Left ventricle myocardium inferior (tissue), 1 donor: Measurements from ENCODE around the gene BSPRY. TPM values are rescaled to one million over a fixed set of nuclear protein-coding genes. Genes with fewer than 3 reads are reported as not detected.
"Not testable (repeated sequence)": the region's sequence is repeated elsewhere in the genome, so short reads cannot be mapped to it uniquely, and the experiment has no call there.

Source experiments
- DNase-seq: peaks from one replicate; pipeline ENCODE4 v3.0.0-alpha.2; 2020
- H3K27ac ChIP-seq: fragments of 200-600 bp; replicated peaks from 2 replicates; pipeline ENCODE4 v1.8.0; 2021
- H3K27me3 ChIP-seq: fragments of 200-600 bp; 2 replicates; pipeline ENCODE4 v1.8.0; 2021; ENCODE audit warnings: low read depth
- H3K36me3 ChIP-seq: fragments of 200-600 bp; 2 replicates; pipeline ENCODE4 v1.8.0; 2021
- H3K4me1 ChIP-seq: fragments of 200-600 bp; 2 replicates; pipeline ENCODE4 v1.8.0; 2021
- H3K4me3 ChIP-seq: fragments of 200-600 bp; 2 replicates; pipeline ENCODE4 v1.8.0; 2021; ENCODE audit warnings: mild to moderate bottlenecking, moderate library complexity
- H3K9me3 ChIP-seq: fragments of 200-600 bp; replicated peaks from 2 replicates; pipeline ENCODE4 v1.8.0; 2021
- intact Hi-C: fragments of 100-400 bp; cut with micrococcal nuclease; formaldehyde crosslinking; loops from one replicate; pipeline ENCODE4 v1.11.0; 2022
- total RNA-seq: library from RNA; stranded (reverse); fragmentation: NEBNext Ultra II Directional; extraction: Animal tissue kit (Norgen Biotek cat#: 25700); gene quantifications from one replicate; pipeline ENCODE4 v1.2.1, GENCODE V29; 2021
- TF ChIP-seq, protein P1 (sequence below): fragments of 200-600 bp; IDR thresholded peaks from 2 replicates; pipeline ENCODE4 v1.8.0; 2021; ENCODE audit warnings: antibody characterized with exemption, mild to moderate bottlenecking, borderline replicate concordance
- donor health status: DM: no; HTN: yes; CAD: no; lungs with severe emphysema.

The BSPRY gene
- total RNA-seq, 1 donor from 2014 or later = 0.25 TPM

DNA sequence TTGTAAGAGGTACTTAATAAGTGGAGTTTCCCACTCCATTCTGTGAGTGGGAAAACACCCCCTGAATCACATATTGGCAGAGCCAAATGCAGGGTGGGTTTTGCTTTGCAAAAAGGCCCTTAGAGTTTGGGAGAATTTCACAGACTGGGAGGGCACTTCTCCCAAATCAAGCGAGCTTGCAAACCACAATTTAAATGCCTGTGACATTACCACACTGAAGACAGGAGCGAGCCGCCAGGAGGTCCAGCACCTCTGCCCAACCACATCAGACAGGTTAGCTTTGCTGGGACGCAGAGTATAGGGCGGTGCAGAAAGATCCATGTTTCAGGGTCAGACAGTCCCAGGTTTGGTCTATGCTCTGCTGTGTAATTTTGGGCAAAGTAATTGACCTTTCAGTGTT lies 49.5 kb downstream of the BSPRY start:
- H3K4me1 ChIP-seq = peaks cover 52% of the 10 kb centered on the region
- peaks cover 9% of the 10 kb centered on the region for H3K36me3 ChIP-seq
- TF ChIP-seq, protein P1, sequence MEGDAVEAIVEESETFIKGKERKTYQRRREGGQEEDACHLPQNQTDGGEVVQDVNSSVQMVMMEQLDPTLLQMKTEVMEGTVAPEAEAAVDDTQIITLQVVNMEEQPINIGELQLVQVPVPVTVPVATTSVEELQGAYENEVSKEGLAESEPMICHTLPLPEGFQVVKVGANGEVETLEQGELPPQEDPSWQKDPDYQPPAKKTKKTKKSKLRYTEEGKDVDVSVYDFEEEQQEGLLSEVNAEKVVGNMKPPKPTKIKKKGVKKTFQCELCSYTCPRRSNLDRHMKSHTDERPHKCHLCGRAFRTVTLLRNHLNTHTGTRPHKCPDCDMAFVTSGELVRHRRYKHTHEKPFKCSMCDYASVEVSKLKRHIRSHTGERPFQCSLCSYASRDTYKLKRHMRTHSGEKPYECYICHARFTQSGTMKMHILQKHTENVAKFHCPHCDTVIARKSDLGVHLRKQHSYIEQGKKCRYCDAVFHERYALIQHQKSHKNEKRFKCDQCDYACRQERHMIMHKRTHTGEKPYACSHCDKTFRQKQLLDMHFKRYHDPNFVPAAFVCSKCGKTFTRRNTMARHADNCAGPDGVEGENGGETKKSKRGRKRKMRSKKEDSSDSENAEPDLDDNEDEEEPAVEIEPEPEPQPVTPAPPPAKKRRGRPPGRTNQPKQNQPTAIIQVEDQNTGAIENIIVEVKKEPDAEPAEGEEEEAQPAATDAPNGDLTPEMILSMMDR = no peak
- peak overlapping the region; percentile 90 for H3K4me3 ChIP-seq
- intact Hi-C loops = no loop called here
- peak overlapping the region; percentile 83 for H3K27ac ChIP-seq
- H3K27me3 ChIP-seq = no peaks in the 10 kb centered on the region
- no peak for DNase-seq
- H3K9me3 ChIP-seq = no peaks in the 10 kb centered on the region

DNA sequence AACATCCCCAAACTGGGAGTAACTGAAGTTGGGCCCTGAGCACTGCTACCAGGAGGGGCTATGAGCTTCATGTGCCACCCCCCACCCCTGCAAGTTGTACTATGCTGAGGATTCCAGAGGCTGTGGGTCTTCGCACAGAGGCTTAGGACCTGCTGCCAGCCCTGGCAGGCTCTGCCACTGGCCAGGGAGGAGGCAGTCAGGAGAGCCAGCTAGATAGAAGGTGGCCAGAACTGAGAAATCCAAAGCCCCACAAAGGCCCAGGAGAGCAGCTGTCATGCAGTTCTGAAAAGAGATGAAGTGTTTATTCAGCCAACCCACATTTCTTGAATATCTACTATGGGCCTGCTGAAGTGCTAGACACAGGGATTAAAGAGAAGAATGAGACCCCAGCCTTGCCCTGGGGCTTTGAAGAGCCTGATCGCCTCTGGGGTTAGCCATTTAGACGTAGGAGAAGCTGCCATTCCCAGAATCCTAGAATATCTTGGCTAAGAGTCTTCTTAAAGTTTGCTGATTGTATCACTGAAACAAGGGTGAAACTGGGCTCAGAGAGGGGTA lies 50.4 kb downstream of the BSPRY start:
- TF ChIP-seq, protein P1 = no peak
- DNase-seq = no peak
- Histone ChIP-seq H3K4me1 (peaks cover 53% of the 10 kb centered on the region), H3K36me3 (peaks cover 8% of the 10 kb centered on the region), H3K27ac (peak overlapping the region; percentile 83), H3K9me3 (no peaks in the 10 kb centered on the region), H3K4me3 (peak overlapping the region; percentile 90), H3K27me3 (no peaks in the 10 kb centered on the region)
- intact Hi-C loops = no loop called here

GRCh38 chr9:113401027-113401792 lies 51.9 kb downstream of the BSPRY start, which contains the start of gene ALAD:
Gene ALAD, minus strand, starts transcription at chr9:113401284. Its CDS starts 7,725 bp downstream, at chr9:113393559.
- H3K4me3 ChIP-seq = peak within 1 kb of the TSS; percentile 90

DNA sequence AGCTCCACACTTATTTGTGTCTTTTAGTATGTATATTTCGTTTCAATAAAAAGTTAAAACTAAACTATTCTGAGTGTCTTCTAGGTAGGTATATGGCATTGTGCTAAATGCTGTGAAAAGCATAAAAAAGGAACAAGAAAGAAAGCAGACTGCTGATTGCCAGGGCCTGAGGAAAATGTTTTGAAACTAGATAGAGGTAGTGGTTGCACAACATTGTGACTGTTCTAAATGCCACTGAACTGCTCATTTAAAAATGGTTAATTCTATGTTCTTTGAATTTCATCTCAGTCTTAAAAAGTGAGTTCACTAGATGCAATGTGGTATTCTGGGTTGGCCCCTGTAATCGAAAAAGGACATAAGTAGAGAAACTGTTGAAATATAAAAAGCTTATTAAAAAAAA lies 54.3 kb downstream of the BSPRY start:
- no peak overlapping the region for H3K27ac ChIP-seq
- DNase-seq = no peak
- peaks cover 15% of the 10 kb centered on the region for H3K36me3 ChIP-seq
- H3K27me3 ChIP-seq = no peaks in the 10 kb centered on the region
- no peak overlapping the region for H3K4me3 ChIP-seq
- TF ChIP-seq, protein P1 = no peak
- H3K4me1 ChIP-seq = peaks cover 48% of the 10 kb centered on the region
- intact Hi-C loops = no loop called here
- no peaks in the 10 kb centered on the region for H3K9me3 ChIP-seq

More at GRCh38 chr9:113401027-113401792, 51.9 kb downstream of the BSPRY start, which contains the start of gene ALAD:
- H3K27ac ChIP-seq = peak within 1 kb of the TSS; percentile 83
- H3K4me1 ChIP-seq = peaks cover 58% of the 10 kb centered on the region
- H3K36me3 ChIP-seq = no peaks in the 10 kb centered on the region
- TF ChIP-seq, protein P1 = peak; percentile 98
- intact Hi-C loops = no loop called here
- no peaks in the 10 kb centered on the region for H3K27me3 ChIP-seq
- DNase-seq = peak; percentile 99
- H3K9me3 ChIP-seq = no peaks in the 10 kb centered on the region

- H3K27me3 ChIP-seq, H3K4me3 ChIP-seq, H3K9me3 ChIP-seq, DNase-seq, intact Hi-C loops: not testable (repeated sequence)
- Histone ChIP-seq H3K36me3 (peaks cover 19% of the 10 kb centered on the region), H3K4me1 (peaks cover 39% of the 10 kb centered on the region), H3K27ac (peak overlapping the region; percentile 60)
Observed at GRCh38 chr9:113406353-113406752, 57.0 kb downstream of the BSPRY start.
